Activated CD4-positive, alpha-beta T cell treated with anti-CD3 and anti-CD28 coated beads for 36 hours (primary cell): ENCODE data around the gene CAMTA1. TPM values are rescaled to one million over a fixed set of nuclear protein-coding genes. Genes with fewer than 3 reads are reported as not detected.

ENCODE experiments used
- ATAC-seq: fragments of 200-7000 bp; cut with Tn5 transposase; one replicate; pipeline ENCODE4 v1.10.0; 2021; ENCODE audit warnings: mild to moderate bottlenecking, moderate library complexity
- CTCF ChIA-PET: fragments of 350-600 bp; sonication (Branson Sonifier 250); formaldehyde crosslinking; loops from one replicate; lab custom pipeline; 2021; ENCODE audit warnings: antibody characterized with exemption; lab: Charles Lee
- POLR2A ChIA-PET: fragments of 350-600 bp; sonication (Branson Sonifier 250); formaldehyde crosslinking; loops from one replicate; lab custom pipeline; 2021; ENCODE audit warnings: antibody characterized with exemption, inconsistent platforms; lab: Charles Lee
- DNase-seq: peaks from one replicate; pipeline ENCODE4 v3.0.0-alpha.2; 2020
- H3K27ac Mint-ChIP-seq: one replicate; pipeline ENCODE4 v1.8.0; 2021; ENCODE audit warnings: mixed read lengths
- H3K27me3 Mint-ChIP-seq: one replicate; pipeline ENCODE4 v1.8.0; 2021; ENCODE audit warnings: mixed read lengths
- H3K36me3 Mint-ChIP-seq: one replicate; pipeline ENCODE4 v1.8.0; 2021; ENCODE audit warnings: low read depth, mixed read lengths
- H3K4me1 Mint-ChIP-seq: one replicate; pipeline ENCODE4 v1.8.0; 2021; ENCODE audit warnings: mixed read lengths
- H3K4me3 Mint-ChIP-seq: one replicate; pipeline ENCODE4 v1.8.0; 2021; ENCODE audit warnings: mild to moderate bottlenecking, moderate library complexity, mixed read lengths
- H3K9me3 Mint-ChIP-seq: one replicate; pipeline ENCODE4 v1.8.0; 2021; ENCODE audit warnings: low read depth, mixed read lengths
- intact Hi-C, 2 experiments: fragments of 100-400 bp; cut with DNase I in 1 of 2; cut with micrococcal nuclease in 1 of 2; formaldehyde crosslinking; loops; one replicate each; pipeline versions ENCODE4 v1.14.2 to v1.15.1; 2022 to 2024; cut with DNase I, micrococcal nuclease
- total RNA-seq, 2 experiments: library from RNA; stranded (reverse); gene quantifications; one replicate each; pipeline ENCODE4 v1.2.3, GENCODE V29; 2021

CAMTA1 gene
- total RNA-seq, 2 experiments from 2014 or later = 62.3 to 76.7 TPM

DNA sequence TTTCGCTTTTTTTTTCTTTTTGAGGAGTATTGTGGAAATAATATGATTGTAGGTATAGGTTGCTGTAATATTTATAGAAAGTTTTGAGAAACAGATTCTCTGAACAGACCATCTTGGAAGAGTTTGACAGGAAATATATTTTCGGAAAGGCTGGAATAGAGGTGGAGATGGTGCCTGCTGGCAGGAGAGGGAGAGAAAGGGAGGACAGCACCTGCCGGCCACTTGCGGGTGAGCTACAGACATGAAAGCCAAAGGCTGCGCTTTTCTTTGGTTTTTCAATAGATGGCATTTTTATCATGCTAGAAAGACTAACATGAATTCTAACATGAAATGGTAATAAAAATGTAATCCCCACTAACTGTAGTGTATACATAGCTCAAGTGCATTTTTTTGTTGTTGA, 82.1 kb downstream of the CAMTA1 start:
- H3K4me3 Mint-ChIP-seq = no peak overlapping the region
- POLR2A ChIA-PET = interaction anchor here (0.5 kb wide), 1 partner anchor 62 kb away, joined by 3 read pairs; no protein-coding TSS in a partner anchor
- H3K9me3 Mint-ChIP-seq = no peaks in the 10 kb centered on the region
- intact Hi-C loops = no loop called here
- CTCF ChIA-PET = interaction anchor here (0.6 kb wide), 1 partner anchor 202 kb away, joined by 4 read pairs; no protein-coding TSS in a partner anchor
- no peak overlapping the region for H3K27ac Mint-ChIP-seq
- no peaks in the 10 kb centered on the region for H3K27me3 Mint-ChIP-seq
- ATAC-seq = no peak
- peaks cover 31% of the 10 kb centered on the region for H3K4me1 Mint-ChIP-seq
- peaks cover 11% of the 10 kb centered on the region for H3K36me3 Mint-ChIP-seq
- DNase-seq = no peak

DNA sequence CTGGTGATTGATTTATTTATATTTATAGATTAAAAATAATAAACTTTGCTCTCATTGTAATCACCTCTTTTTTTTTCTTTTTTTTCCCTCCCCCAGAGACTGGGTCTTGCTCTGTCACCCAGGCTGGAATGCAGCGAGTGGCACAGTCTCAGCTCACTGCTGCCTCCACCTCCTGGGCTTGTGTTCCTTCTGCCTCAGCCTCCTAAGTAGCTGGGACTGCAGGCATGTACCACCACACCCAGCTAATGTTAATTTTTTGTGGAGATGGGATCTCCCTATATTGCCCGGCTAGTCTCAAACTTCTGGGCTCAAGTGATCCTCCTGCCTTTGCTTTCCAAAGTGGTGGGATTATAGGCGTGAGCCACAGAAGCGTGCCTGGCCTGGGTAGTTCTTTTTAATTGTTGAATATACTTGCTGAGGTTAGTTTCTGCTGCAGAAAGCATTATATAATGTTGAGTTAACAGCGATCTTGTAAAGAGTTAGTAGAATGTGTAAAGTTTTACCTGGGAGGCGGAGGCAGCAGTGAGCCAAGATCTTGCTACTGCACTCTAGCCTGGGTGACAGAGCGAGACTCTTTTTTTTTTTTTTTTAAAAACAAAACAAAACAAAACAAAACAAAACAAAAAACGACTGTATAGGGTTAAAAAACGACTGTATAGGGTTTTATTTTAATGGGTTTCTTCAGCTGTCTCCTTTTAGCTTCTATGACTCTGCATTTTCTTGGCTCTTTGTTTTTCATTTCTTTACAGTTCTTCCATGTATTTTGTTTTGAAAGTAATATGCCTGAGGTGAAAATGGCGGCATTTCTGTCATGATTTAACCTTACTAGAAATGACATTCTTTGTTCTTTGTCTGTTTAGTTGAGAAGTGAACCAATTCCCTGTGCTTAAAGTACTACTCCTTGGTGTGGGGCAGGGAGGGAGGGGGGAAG, 82.7 kb downstream of the CAMTA1 start:
- no peak for DNase-seq
- Mint-ChIP-seq H3K9me3 (no peaks in the 10 kb centered on the region), H3K4me3 (no peak overlapping the region), H3K27me3 (no peaks in the 10 kb centered on the region), H3K36me3 (peaks cover 13% of the 10 kb centered on the region), H3K27ac (no peak overlapping the region), H3K4me1 (peaks cover 38% of the 10 kb centered on the region)
- intact Hi-C loops = no loop called here
- no peak for ATAC-seq
- ChIA-PET POLR2A (interaction anchor here (0.5 kb wide), 1 partner anchor 63 kb away, joined by 3 read pairs; no protein-coding TSS in a partner anchor), CTCF (interaction anchor here (1.3 kb wide), 1 partner anchor 22 kb away, joined by 4 read pairs; no protein-coding TSS in a partner anchor)

DNA sequence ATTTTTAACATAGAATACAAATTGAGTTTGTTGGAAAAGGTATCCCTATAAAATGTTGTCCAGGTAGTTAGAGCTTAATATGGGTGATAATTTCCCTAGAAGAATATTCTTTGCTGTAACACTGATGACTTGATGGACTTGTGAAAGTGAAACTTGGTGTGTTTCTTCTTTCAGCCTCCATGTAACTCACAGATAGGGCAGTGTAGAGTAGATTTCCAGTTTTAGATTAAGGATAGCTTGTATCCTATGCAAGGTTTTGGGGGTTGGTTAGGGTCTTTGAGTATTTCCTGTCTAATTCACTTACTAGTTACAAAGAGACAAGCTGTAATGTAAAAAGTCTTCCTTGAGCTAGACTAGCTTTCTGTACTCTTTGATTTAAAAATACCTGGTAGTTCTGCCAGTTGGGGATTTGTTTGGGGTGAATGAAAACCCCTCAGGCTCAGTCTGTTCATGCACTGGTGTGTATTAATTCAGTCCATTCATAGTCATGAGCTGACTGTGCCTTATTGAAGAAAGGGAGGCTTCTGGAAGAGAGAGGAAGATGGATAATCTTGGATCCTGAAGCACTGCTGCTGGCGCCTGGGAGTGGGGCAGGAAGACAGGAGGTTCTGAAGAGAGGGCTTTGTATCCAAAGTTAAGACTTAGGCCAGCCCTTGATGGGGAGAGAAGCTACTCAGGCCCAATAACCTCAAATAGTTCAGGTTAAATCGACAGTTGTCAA, 83.6 kb downstream of the CAMTA1 start:
- Mint-ChIP-seq H3K4me1 (peaks cover 38% of the 10 kb centered on the region), H3K36me3 (peaks cover 10% of the 10 kb centered on the region), H3K4me3 (no peak overlapping the region), H3K27me3 (no peaks in the 10 kb centered on the region), H3K27ac (no peak overlapping the region), H3K9me3 (no peaks in the 10 kb centered on the region)
- ChIA-PET CTCF (interaction anchor here (0.6 to 1.3 kb wide), 3 partner anchors 9 to 26 kb away, joined by 3 to 4 read pairs (median 3); no protein-coding TSS in a partner anchor), POLR2A (no interaction called here)
- DNase-seq (no peak), ATAC-seq (no peak)
- intact Hi-C loops = no loop called here

DNA sequence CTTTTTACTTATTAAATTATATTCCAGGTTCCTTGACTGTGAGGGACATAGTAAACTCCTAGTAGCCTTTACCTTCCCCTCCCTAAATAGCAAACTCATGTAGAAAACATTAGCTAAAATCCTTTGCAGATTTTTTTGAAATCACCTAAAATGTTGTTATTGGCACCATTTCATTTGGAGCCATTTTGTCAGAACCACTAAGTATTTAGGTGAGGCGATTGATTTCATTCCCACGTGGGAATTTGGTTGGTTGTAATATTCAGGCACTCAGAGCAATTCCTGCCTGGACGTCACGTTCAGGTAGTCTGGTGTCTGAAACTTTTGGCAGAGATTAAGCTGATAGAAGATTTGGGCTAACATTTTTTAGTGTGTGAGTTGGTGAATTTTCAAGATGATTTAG, 84.3 kb downstream of the CAMTA1 start:
- CTCF ChIA-PET = interaction anchor here (0.6 to 1.3 kb wide), 5 partner anchors 9 to 91 kb away, joined by 3 to 4 read pairs (median 3); no protein-coding TSS in a partner anchor
- H3K27ac Mint-ChIP-seq = no peak overlapping the region
- no peak overlapping the region for H3K4me3 Mint-ChIP-seq
- H3K36me3 Mint-ChIP-seq = peaks cover 4% of the 10 kb centered on the region
- POLR2A ChIA-PET = no interaction called here
- intact Hi-C loops = no loop called here
- ATAC-seq (no peak), DNase-seq (no peak)
- peaks cover 38% of the 10 kb centered on the region for H3K4me1 Mint-ChIP-seq
- no peaks in the 10 kb centered on the region for H3K27me3 Mint-ChIP-seq
- H3K9me3 Mint-ChIP-seq = no peaks in the 10 kb centered on the region

DNA sequence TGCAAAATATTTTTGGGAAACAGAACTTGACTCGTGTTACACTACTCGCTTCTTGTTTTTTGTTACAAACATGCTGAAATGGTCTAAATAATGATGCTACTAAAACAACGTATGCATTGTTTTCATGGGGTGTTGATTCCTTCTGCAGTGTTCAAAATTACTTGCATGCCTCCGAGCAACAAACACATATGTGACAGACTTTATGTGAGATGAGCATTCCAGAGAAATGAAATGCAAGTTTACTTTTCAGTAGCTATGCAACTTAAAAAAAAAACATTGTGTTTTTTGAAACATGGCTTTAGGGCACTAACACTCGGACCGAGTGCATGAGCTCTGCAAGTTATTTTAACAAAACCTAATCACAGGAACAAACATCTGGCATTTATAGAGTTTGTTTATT, 84.8 kb downstream of the CAMTA1 start:
- Mint-ChIP-seq H3K36me3 (peaks cover 3% of the 10 kb centered on the region), H3K9me3 (no peaks in the 10 kb centered on the region), H3K4me3 (no peak overlapping the region), H3K27me3 (no peaks in the 10 kb centered on the region), H3K4me1 (peaks cover 38% of the 10 kb centered on the region), H3K27ac (no peak overlapping the region)
- intact Hi-C loops = no loop called here
- no peak for DNase-seq
- POLR2A ChIA-PET = no interaction called here
- ATAC-seq = no peak
- CTCF ChIA-PET = interaction anchor here (0.8 to 1.2 kb wide), 3 partner anchors 19 to 90 kb away, joined by 3 read pairs; no protein-coding TSS in a partner anchor

DNA sequence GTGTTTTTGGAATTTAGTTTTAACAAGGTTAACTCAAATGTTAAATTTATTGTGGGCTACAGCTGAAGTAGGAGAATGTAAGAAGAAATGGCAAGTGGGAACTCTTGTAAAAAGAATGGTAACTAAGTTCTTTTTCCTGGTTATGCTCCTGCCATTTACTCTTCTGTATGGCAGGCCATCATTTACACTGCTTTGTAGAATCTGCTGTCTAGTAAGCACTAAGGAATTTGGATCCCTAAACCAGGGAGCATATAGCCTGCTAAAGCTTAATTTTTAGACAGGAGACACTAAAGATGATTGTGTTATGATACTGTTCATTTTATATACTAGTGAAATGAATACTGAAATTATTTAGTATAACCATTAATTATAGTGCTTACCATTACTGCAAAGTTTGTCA, 85.3 kb downstream of the CAMTA1 start:
- no peak overlapping the region for H3K27ac Mint-ChIP-seq
- intact Hi-C loops = no loop called here
- no peak for DNase-seq
- no peaks in the 10 kb centered on the region for H3K9me3 Mint-ChIP-seq
- no peaks in the 10 kb centered on the region for H3K27me3 Mint-ChIP-seq
- ATAC-seq = no peak
- H3K36me3 Mint-ChIP-seq = peaks cover 3% of the 10 kb centered on the region
- ChIA-PET POLR2A (no interaction called here), CTCF (interaction anchor here (0.8 to 1.7 kb wide), 5 partner anchors 8 to 90 kb away, joined by 3 to 6 read pairs (median 3); no protein-coding TSS in a partner anchor)
- peaks cover 38% of the 10 kb centered on the region for H3K4me1 Mint-ChIP-seq
- no peak overlapping the region for H3K4me3 Mint-ChIP-seq

DNA sequence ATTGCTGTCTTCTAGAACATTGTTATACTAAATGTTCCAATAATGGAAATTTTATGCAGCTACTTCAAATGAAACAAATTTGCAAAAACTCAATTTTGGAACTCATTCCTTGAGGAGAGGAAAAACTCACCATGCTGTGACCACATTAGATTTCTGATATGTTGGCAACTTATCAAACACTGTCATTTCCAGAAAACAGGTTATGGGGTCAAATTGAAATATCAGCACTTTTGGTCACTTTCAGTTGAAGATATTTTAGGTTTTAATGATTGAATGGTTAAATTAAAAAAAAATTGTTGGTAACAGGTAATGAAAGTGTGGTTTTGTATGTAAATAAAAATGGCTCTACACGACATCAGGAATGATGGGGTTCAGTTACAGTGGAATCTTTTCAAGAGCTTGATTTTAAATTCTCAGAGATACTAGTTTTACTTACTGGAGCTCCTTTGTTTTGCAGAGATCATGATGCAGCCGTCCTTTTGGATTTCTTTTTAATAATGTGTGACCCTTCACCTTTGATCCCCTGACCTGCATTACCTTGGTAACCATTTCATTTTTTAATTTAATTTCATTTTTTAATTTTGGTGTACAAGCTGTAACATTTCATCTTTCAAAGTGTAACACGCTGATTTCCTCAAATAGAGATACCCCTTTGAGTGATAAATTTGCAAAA, 86.2 kb downstream of the CAMTA1 start:
- ATAC-seq (no peak), DNase-seq (no peak)
- Mint-ChIP-seq H3K27me3 (no peaks in the 10 kb centered on the region), H3K4me3 (no peak overlapping the region), H3K27ac (no peak overlapping the region), H3K4me1 (peaks cover 31% of the 10 kb centered on the region), H3K9me3 (no peaks in the 10 kb centered on the region), H3K36me3 (peaks cover 3% of the 10 kb centered on the region)
- CTCF ChIA-PET = interaction anchor here (0.7 to 1.7 kb wide), 3 partner anchors 8 to 39 kb away, joined by 3 to 6 read pairs (median 5); no protein-coding TSS in a partner anchor
- intact Hi-C loops = no loop called here
- POLR2A ChIA-PET = no interaction called here

DNA sequence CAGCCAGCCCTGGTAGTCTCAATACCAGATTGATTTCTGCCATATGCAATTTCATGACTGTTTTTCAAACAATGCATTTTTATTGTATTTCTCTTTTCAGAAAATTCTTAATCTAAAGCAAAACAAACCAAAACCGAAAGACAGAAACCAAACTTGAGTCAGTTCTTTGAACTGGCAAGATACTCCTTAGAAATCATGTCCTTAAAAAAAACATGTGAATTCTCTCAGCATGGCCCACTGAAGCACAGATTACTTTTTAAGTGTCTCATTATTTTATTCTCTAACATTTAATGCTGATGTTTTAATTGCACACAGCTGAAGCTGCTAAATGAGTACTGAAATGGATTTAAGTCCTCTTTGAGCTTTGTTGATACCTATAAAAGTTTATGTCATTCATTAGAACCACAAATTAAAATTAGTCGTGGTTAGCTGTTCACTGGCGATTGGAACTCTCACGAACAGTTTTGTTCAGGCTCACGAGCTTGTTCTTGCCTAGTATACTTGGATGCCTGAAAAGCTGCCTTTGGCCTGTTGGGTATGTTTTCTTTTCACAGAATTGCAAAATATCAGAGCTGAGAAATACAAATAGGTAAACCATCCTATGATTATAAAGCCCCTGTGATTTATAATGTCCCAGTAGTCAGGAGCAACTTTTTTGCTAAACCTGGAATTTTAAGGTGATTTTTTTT, 87.5 kb downstream of the CAMTA1 start:
- no peaks in the 10 kb centered on the region for H3K9me3 Mint-ChIP-seq
- peaks cover 4% of the 10 kb centered on the region for H3K36me3 Mint-ChIP-seq
- no peak overlapping the region for H3K27ac Mint-ChIP-seq
- ATAC-seq (no peak), DNase-seq (no peak)
- intact Hi-C loops = no loop called here
- no peaks in the 10 kb centered on the region for H3K27me3 Mint-ChIP-seq
- H3K4me1 Mint-ChIP-seq = peaks cover 23% of the 10 kb centered on the region
- H3K4me3 Mint-ChIP-seq = no peak overlapping the region
- CTCF ChIA-PET = interaction anchor here (0.5 to 1.7 kb wide), 6 partner anchors 10 to 1744 kb away, joined by 3 to 5 read pairs (median 4); no protein-coding TSS in a partner anchor
- POLR2A ChIA-PET = no interaction called here

DNA sequence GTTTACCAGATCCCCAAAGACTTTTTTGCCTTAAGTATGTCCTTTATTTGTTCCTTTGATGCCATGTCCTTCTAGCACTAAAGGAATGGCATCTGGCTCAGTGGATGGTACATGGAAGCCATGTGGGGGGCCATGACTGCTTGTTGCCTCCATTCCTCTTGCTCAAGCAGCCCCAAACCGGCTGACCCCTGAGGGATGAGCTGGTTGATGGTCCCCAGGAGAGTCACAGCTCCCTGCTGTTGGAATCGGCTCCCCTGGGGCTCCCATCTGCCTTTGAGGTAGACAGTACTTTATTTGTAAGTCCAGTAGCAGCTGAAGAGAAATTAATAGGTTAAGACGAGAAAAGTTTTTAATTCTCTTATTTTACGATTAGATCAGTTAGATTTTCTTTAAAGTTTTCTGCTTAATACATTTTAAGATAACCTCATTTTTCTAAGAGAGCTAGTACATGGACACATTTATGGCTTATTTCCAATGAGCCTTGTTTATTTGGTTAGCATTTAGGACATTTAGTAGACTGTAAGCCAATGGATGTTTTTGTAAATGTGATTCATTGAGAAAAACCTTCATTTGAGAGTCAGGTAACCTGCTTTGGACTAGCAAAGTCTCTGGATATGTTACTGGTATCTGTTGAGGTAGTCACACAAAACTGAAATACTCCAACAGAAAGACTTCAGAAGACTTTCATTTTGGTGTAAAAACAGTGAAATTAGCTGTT, 88.2 kb downstream of the CAMTA1 start:
- CTCF ChIA-PET = interaction anchor here (0.5 to 1.2 kb wide), 4 partner anchors 16 to 1745 kb away, joined by 3 to 5 read pairs (median 4); no protein-coding TSS in a partner anchor
- DNase-seq (no peak), ATAC-seq (no peak)
- Mint-ChIP-seq H3K27ac (no peak overlapping the region), H3K36me3 (peaks cover 4% of the 10 kb centered on the region), H3K27me3 (no peaks in the 10 kb centered on the region), H3K9me3 (no peaks in the 10 kb centered on the region), H3K4me3 (no peak overlapping the region), H3K4me1 (peaks cover 18% of the 10 kb centered on the region)
- POLR2A ChIA-PET = no interaction called here
- intact Hi-C loops = no loop called here

DNA sequence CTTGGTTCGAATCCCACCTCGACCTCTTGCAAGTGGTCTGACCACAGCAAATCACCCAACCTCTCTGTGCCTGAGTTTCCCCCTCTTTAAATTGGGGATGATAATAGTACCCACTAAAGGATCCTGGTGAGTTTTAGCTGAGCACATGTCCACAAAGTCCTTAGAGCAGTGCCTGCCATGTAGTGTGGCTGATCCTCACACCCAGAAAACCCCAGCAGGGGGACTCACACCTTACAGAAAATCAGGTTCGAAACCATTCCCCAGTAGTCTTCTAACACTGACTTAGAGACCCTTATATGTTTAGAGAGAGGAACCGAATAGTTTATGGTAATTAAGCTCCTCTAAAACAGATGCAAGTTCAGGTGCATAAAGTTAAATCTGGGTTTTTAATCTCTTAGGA, 89.0 kb downstream of the CAMTA1 start:
- ATAC-seq = no peak
- Mint-ChIP-seq H3K27me3 (no peaks in the 10 kb centered on the region), H3K36me3 (peaks cover 4% of the 10 kb centered on the region), H3K4me1 (peaks cover 11% of the 10 kb centered on the region), H3K27ac (no peak overlapping the region), H3K9me3 (no peaks in the 10 kb centered on the region), H3K4me3 (no peak overlapping the region)
- intact Hi-C loops = no loop called here
- DNase-seq = no peak
- POLR2A ChIA-PET = no interaction called here
- CTCF ChIA-PET = interaction anchor here (0.8 to 1.1 kb wide), 2 partner anchors 15 to 50 kb away, joined by 4 to 6 read pairs; no protein-coding TSS in a partner anchor
